NCI-H2107 treated with DMSO at 0.1 percent for 48 hours (cell line): ENCODE data around the gene UBE2Z.
A peak's percentile ranks its signal among the peaks of the same experiment; 100 is the strongest.
"Not testable (repeated sequence)": the region's sequence is repeated elsewhere in the genome, so short reads cannot be mapped to it uniquely, and the experiment has no call there.

Experiments used
- DNase-seq: peaks from one replicate; lab custom pipeline; 2025; ENCODE audit not compliant: unreplicated experiment; lab: John Stamatoyannopoulos, UW

The UBE2Z gene

DNA sequence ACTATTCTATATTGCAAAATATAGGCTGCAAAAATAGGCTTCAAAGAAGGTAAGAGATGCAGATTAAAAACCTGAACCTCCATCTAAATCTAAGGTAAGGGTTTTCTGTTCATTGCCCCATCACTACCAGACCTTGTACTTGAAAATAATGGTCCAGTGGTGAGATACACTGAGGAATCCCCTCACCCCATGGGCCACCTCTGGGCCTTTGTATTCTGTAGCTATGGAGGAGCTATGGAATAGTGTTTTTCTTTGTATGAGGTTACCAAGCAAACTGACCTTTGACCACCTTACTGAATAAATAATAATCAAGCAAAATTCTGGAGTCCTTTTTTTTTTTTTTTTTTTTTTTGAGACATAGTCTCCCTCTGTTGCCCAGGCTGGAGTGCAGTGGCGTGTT lies 4.8 kb upstream of the UBE2Z start:
- no peak for DNase-seq

DNA sequence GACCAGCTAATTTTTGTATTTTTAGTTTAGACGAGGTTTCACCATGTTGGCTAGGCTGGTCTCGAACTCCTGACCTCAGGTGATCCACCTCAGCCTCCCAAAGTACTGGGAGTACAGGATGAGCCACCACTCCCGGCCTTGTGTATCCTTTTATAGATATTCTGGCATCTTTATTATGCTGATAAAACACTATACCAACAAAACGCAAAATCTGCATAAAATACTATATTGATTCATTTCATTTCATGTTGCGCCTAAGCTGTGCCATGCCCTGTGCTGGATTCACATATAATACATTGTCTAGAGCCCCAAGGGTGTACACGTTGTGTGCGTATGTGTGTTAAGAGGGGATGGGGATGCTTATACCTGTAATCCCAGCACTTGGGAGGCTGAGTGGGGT lies 3.8 kb upstream of the UBE2Z start:
- no peak for DNase-seq

- DNase-seq: no peak
Measured at GRCh38 chr17:48905987-48906515, 2.2 kb upstream of the UBE2Z start.

GRCh38 chr17:48907713-48908046 lies 527 bp upstream of the UBE2Z start:
- no peak for DNase-seq

DNA sequence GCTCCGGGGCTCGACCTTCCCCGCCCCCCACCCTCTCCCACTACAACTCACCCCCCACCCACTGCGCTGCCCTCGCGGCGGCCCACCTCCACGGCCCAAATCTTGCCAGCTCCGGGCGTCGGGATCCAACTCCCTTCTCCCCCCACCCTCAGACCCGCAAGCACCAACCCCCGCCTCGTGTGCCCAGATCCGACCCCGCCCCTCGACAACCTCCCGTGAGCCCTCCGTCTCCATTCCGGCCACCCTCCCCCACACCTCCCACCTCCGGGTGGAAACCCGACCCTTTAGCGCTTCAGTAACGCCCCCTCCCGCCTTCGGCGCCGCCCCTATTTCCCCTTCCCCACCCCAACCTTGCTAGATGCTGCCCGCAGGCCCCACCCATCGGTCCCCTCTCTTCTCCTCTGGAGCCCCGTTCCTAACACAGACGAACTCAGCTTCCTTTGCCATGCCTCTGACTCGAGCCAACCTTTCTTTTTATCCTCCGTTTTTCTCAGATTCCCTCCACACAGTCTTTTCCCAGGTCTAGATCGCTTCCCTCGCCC lies 717 bp downstream of the UBE2Z start:
- peak; percentile 21 for DNase-seq

DNA sequence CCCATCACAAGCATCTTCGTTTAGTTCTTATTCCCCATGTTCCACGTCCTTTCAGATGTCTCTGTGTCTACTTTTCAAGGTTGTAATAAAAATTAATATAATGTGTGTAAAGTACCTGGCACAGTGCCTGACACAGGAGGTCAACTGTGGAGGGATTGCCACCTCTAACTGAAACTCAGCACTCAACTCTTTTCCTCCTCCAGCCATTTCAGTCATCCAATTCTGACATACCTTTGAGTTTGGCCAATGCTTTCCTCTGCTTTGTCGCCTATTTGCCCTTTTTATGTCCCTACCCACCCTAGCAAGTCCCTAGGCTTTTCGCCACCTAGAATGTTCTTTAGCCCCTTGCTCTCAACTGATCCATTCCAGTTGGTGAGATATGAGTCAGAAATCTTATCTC lies 1.6 kb downstream of the UBE2Z start:
- no peak for DNase-seq

GRCh38 chr17:48910370-48910769 lies 2.2 kb downstream of the UBE2Z start:
- DNase-seq: peak; percentile 18

DNA sequence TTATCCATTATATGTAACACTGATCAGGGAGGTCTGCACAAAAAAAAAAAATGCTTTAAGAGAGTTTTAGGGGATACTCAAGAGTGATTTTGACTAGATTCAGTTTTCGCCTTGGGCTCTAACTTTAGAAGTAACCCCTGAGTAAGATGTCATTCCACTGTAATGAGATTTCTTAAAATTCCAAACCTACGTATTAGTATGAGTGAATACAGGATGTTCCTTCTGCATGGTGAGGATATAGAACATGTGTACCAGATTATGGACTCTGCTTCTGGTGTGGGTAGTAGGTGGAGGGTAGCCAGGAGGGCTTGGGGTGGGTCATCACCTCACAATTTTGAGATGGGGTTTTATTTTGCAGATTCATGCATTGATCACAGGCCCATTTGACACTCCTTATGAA lies 4.3 kb downstream of the UBE2Z start:
- no peak for DNase-seq

DNA sequence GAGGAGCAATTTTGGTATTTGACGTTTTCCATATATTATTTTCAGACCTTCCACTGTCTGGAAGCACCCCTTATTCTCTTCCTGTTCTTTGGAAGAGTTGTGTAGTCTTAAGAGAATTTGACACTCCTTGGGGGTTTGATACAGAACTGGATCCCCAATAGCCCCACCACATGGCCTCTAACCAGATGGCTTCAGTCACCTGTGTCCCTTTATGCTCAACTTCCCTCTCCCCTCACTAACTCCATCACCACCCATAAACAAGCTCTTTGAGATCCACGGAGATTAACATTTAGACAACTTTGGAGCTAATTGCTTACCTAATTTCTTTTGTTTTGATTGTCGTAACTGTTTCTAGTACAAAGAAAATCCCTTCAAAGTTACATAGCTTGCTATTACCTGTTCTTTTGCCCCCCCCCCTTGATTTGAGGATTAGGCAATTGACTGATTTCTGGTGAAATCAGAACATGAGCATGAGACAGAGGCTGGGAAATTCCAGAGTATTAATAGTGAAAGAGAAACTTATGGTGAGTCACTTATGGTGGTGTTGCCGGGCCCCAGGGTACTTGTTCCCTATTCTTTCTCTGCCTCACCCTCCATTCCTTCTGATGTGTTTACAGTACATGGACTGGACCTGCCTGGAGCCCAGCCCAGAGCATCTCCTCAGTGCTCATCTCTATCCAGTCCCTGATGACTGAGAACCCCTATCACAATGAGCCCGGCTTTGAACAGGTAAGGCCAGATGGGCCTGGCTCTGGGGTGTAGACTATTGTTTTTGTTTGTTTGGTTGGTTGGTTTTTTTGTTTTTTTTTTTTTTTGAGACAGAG lies 7.5 kb downstream of the UBE2Z start:
- no peak for DNase-seq

DNA sequence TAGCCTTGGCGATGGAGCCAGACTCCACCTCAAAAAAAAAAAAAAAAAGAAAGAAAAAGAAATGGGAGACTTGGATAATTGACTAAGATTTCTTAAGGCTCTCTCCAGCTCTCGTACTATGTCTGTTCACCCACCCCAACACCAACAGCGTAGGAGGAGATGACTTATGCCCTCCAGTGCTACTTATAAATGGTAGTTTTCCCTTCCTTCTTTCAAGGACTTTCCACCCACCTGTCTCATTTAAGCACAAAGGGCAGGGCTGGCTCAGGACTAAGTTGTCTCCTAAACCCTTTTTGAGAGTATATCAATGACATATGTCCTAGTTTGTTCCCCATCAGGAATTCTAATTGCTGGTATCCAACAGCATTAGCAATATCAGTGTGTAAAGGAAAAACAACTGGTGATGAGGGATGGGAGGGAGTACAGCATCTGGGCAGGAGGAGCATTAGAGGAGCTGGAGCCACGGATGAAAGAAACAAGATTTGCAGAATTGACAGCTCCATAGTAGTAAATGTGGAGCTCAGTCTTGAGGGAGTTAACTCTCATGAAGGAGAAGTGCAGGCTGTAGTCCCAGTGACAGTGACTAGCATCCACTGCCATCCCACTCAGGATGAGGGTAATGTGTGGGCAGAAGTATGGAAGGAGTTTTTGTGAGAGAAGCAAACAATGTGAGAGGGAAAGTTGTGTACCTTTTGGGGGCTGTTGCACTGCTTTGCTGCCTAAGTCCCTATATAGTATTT lies 17.2 kb downstream of the UBE2Z start:
- DNase-seq: no peak

DNA sequence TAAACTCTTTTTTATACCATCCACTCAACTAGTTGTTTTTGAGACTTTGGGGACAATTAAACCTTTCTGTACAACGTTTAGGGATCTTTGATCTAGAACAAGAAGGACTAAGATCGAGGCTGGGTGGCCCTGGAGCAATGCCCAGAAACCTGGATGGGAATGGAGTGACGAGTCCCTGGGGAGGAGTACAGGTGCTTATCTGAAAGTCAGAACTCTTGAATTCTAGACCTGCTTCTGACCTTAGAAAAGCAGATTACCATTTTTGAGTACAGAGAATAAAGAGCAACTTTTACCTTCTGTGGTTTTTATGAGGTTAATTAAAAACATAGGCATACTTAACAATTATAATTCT lies 17.8 kb downstream of the UBE2Z start:
- peak; percentile 50 for DNase-seq

DNA sequence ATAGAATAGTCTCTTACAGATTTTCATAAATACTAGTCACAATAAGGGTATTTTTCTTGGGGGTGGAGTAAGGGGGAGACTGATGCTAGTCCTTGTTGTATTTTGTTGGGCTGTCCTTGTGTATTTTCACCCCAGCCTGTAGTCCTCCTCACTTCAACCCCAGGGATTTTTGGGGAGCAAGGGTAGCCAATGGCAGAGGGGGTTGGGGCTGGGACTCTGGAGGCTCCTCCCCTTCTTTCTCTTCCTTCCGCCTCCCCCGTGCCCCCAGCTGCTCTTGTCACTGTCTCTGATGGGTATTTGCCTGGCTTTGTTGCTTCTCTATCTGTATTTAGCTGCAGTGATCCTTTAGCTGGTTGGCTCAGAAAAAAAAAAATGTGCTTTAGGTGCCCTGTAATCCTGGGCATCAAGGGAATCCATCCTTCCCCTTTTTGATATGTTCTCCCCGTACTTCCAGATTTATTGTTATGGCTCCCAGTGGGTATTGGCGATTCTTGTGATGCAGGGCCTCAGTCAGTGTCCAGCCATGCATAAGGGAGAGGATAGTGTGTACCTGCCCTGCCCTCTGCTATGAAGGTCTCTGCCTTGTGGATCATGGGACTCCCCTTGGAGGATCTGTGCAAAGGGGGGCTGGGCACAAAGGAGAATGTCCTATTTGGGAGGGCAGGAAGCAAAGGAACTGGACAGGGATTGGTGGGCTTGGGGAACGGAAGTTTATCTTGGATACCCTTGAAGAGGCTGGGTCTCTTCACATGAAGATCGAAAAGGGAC lies 20.0 kb downstream of the UBE2Z start:
- DNase-seq: no peak

DNA sequence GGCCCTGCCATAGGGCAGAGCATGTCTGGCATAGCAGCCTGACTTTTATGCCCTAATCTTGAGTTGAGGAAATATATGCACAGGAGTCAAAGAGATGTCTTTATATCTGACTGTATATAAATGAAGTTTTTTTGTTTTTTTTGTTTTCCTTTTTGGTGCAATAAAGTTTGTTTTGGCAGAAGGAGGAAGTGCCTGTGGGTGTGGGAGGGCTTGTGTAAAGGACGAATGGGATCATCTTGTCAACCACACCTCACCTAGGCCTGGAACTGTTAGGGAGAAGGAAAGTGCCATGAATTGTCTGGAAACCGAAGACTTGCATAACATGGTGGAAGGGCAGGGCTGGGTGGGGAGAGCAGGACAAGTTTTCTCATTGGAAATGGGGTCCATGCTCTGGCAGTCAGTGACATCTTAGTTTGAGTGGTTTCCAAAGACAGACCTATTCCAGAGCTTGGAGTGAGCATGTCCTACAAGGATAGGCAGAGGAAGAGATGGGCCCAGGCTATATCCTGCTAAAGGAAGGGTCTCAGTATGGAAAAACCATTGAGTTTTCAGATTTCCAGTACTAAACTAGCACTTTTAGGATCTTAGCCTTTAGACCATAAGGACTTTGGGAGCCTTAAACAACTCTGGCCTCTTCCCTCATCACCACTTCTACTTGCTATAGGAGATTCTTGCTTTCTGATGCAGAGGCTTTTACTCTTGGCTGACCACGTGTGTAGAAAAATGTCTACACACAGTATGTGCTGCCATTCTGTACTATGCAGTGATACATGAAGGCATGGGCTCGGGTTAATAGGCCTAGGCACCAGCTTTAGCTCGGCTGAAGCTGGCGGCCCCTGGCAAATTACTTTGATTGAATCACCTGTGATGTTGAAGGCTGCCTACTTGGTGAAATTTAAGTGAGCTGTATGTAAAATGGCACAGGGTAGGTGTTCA lies 20.9 kb downstream of the UBE2Z start:
- no peak for DNase-seq

- no peak for DNase-seq
Measured at GRCh38 chr17:48929812-48930165, 21.6 kb downstream of the UBE2Z start.

- no peak for DNase-seq
Measured at GRCh38 chr17:48930435-48930873, 22.2 kb downstream of the UBE2Z start.

DNA sequence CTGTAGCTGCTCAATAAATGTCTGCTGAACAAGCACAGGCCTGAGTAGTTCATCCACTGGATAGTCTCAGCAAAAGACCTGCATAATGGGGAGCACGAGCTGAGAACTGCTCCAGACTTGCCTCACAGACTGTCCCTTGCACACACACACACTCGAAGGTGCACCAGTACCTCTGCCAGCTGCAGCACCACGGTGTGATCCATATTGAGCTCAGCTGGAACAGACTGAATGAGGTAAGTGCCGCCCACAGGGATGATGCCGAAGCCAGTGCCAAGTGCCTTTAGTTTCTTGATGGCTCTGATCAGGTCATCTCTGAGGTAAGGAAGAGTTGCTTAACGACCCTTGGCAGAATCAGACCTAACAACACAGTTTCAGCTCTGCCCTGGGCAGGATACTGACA lies 24.8 kb downstream of the UBE2Z start:
- no peak for DNase-seq

DNA sequence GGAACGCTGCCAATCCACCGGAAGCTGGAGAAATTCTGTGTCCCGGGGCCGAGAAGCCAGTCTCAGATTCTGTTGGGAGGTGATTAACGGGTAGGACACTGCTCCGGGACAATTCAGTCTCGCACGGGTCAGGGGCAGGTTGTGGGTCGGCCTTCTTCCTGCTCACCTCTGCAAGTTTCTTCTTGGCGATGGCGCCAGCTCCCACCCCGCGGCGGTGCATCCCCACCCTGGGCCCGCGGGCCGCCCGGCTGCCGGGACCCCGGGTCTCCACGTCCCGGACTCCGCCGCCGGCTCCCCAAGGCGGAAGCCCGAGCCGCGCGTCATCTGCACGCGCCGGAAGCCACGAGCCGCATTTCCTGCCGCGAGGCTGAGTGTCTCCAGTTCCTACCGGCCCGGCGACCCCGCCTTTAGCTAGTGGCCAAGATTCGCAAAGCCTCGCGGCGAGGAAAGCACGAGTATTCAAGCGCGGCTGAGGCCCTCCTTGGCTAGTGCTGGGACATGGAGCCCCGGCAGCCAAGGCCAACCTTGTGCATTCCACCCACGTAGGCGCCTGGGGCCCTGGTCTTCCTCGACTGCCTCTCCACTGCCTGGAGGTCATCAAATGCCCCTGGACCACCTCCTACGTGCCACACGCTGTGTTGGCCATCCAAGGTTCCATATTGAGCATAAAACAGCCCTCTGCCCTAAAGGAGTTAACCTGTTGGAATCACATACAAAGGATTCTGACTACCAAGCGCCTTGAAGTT lies 36.5 kb downstream of the UBE2Z start, which contains the start of gene SNF8:
TSS of gene SNF8 (minus strand) at position 328 of the 746 bp plus-strand sequence. CDS start at position 220, 108 bp downstream.
- DNase-seq: peak; percentile 49

GRCh38 chr17:48945261-48945651 lies 37.0 kb downstream of the UBE2Z start:
- not testable (repeated sequence) for DNase-seq

DNA sequence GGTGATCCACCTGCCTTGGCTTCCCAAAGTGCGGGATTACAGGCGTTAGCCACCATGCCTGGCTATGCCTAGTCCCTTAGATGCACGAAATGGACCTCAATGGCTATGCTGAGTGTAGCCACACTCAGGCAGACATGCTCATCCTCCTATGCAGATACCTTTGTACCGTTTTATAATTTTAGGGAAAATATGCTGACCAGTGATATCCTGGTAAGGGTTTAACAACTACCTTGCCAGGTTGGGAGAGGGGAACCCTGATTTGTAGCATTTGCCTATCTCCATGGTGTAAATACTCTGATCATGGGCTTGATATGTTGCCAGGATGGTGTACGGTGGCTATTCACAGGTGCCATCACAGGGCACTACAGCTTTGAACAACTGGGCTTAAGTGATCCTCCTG lies 43.4 kb downstream of the UBE2Z start:
- no peak for DNase-seq

GRCh38 chr17:48952904-48953303 lies 44.7 kb downstream of the UBE2Z start:
- no peak for DNase-seq
